ENCODE data around the gene ZNF646.

The ZNF646 gene

GRCh38 chr16:31108035-31108793 is 34.0 kb downstream of the ZNF646 start, which contains the start of gene BCKDK:
Gene BCKDK (plus strand): TSS chr16:31108386. CDS start chr16:31109224, 838 bp downstream.
- DNase-seq (ENCODE audit: low read depth): peak; percentile 68
- peak within 1 kb of the TSS; percentile 74 for H3K4me3 ChIP-seq (ENCODE audit: low read length)
- no peak for TF ChIP-seq CTCF (conservative IDR thresholded peaks at IDR 0.05; ENCODE audit: low read length)

DNA sequence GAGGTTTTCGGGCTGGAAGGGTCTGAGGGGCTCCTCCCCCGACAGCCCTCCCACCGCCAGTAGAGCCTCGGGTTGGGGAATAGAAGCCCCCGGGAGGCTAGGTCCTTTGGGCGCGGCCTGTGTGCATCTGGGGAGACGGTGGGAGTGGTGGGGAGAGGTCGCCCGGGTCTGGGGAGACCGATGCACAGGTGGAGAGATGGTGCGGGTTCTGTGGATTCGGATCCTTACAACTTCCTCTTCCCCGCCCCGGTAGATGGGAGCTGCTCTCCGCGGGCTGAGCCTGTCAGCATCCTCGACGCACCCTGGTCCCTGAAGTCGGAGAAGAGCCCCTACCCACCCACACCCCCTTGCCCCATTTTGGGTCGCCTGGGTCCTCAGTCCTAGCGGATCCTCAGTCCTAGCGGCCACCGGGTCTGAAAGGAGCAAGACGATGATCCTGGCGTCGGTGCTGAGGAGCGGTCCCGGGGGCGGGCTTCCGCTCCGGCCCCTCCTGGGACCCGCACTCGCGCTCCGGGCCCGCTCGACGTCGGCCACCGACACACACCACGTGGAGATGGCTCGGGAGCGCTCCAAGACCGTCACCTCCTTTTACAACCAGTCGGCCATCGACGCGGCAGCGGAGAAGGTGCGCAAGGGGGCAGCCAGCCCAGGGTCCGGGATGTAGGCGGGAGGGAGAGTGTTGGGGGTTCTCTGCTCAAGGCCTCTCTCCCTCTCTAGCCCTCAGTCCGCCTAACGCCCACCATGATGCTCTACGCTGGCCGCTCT is 34.8 kb downstream of the ZNF646 start:
- peak overlapping the region; percentile 74 for H3K4me3 ChIP-seq (ENCODE audit: low read length)
- TF ChIP-seq CTCF (conservative IDR thresholded peaks at IDR 0.05; ENCODE audit: low read length): no peak
- DNase-seq (ENCODE audit: low read depth): no peak

GRCh38 chr16:31109622-31110021 is 35.4 kb downstream of the ZNF646 start:
- no peak for TF ChIP-seq CTCF (conservative IDR thresholded peaks at IDR 0.05; ENCODE audit: low read length)
- no peak for DNase-seq (ENCODE audit: low read depth)
- no peak overlapping the region; the same call in 1 of the 2 replicates for H3K4me3 ChIP-seq (ENCODE audit: low read length)

DNA sequence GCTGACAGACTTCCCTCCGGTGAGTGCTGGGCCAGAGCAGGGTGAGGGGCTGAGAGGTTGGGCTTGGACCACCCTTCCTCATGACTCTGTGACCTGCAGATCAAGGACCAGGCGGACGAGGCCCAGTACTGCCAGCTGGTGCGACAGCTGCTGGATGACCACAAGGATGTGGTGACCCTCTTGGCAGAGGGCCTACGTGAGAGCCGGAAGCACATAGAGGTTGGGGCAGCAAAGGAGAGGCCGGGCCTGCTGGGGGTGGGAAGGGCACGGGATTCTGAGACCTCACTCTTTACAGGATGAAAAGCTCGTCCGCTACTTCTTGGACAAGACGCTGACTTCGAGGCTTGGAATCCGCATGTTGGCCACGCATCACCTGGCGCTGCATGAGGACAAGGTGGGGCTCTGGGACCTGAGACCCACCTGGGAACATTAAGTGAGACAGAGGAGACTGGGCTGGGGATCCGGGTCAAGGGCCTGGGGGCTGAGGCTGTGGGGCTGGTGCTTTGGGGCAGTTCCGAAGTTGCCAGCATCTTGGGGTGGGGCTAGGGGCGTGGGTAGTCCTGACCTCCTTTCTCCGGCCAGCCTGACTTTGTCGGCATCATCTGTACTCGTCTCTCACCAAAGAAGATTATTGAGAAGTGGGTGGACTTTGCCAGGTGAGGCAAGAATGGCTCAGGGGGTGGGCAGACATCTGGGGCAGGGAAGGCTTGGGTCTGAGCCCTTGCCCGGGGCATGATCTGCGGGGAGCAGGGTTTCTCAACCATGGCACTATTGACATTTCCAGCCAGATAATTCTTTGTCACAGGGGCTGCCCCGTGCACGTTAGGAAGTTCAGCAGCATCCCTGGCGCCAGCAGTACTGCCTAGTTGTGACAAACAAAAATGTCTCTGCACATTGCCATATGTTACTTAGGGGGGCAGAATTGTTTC is 36.1 kb downstream of the ZNF646 start:
- no peak overlapping the region; the same call in 1 of the 2 replicates for H3K4me3 ChIP-seq (ENCODE audit: low read length)
- DNase-seq (ENCODE audit: low read depth): no peak
- TF ChIP-seq CTCF (conservative IDR thresholded peaks at IDR 0.05; ENCODE audit: low read length): no peak

- no peak for TF ChIP-seq CTCF (conservative IDR thresholded peaks at IDR 0.05; ENCODE audit: low read length)
- H3K4me3 ChIP-seq (ENCODE audit: low read length): no peak overlapping the region
- DNase-seq (ENCODE audit: low read depth): no peak
Observed at GRCh38 chr16:31111881-31112466, 37.8 kb downstream of the ZNF646 start.

DNA sequence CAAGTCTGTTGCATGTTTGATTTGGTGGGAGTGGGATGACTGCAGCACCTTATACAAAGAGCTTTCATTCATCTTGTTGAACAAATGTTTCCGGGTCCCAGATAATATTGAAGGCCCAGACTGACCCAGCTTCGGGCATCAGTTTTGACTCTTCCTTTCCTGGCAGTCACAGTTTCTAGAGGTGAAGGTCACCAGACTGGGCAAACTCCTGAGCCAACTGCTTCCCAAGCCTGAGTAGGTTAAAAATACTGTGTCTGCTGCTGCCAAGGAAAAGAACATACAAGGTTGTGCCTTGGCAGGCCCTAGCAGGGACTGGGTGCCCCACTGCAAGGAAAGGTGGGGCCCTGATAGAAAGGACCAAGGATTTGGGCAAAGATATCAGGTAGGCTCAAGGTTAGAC is 38.5 kb downstream of the ZNF646 start:
- TF ChIP-seq CTCF (conservative IDR thresholded peaks at IDR 0.05; ENCODE audit: low read length): no peak
- no peak for DNase-seq (ENCODE audit: low read depth)
- no peak overlapping the region for H3K4me3 ChIP-seq (ENCODE audit: low read length)
